GM12891 (cell line): Measurements from ENCODE around the gene LCNL1. TPM values are rescaled to one million over a fixed set of nuclear protein-coding genes. Genes with fewer than 3 reads are reported as not detected.

Source experiments
- DNase-seq: peaks from one replicate; pipeline ENCODE4 v3.0.0; 2011; ENCODE audit warnings: low spot score; ENCODE audit not compliant: insufficient read length
- FAIRE-seq: peaks from 2 replicates; lab custom pipeline; 2011; peaks lifted over from hg19 to GRCh38; lab: Jason Lieb, UNC
- PAX5 ChIP-seq: IDR thresholded peaks from 2 replicates; pipeline ENCODE4 v1.6.1; 2011; ENCODE audit warnings: low read length, moderate library complexity, mild to moderate bottlenecking; ENCODE audit not compliant: insufficient read depth, severe bottlenecking
- POLR2A ChIP-seq: IDR thresholded peaks from 2 replicates; pipeline ENCODE4 v1.6.1; 2011; ENCODE audit warnings: low read depth, low read length, control low read depth
- POLR2AphosphoS5 ChIP-seq: IDR thresholded peaks from 2 replicates; pipeline ENCODE4 v1.6.1; 2011; ENCODE audit warnings: low read depth, low read length, control low read depth
- POU2F2 ChIP-seq: IDR thresholded peaks from 2 replicates; pipeline ENCODE4 v1.6.1; 2011; ENCODE audit warnings: low read depth, mild to moderate bottlenecking, control low read depth, low read length, moderate library complexity
- SPI1 ChIP-seq: IDR thresholded peaks from 2 replicates; pipeline ENCODE4 v1.6.1; 2011; ENCODE audit warnings: low read depth, low read length, control low read depth
- TAF1 ChIP-seq: IDR thresholded peaks from 2 replicates; pipeline ENCODE4 v1.6.1; 2011; ENCODE audit warnings: low read depth, low read length, control low read depth
- polyA plus RNA-seq: library from polyadenylated mRNA; unstranded; fragments of >200 nt; gene quantifications from one replicate; pipeline ENCODE4 v1.2.1, GENCODE V29; 2012; ENCODE audit warnings: low read depth, missing spikeins, inconsistent platforms; ENCODE audit not compliant: missing spikeins

LCNL1 gene
- polyA plus RNA-seq, result not detected

DNA sequence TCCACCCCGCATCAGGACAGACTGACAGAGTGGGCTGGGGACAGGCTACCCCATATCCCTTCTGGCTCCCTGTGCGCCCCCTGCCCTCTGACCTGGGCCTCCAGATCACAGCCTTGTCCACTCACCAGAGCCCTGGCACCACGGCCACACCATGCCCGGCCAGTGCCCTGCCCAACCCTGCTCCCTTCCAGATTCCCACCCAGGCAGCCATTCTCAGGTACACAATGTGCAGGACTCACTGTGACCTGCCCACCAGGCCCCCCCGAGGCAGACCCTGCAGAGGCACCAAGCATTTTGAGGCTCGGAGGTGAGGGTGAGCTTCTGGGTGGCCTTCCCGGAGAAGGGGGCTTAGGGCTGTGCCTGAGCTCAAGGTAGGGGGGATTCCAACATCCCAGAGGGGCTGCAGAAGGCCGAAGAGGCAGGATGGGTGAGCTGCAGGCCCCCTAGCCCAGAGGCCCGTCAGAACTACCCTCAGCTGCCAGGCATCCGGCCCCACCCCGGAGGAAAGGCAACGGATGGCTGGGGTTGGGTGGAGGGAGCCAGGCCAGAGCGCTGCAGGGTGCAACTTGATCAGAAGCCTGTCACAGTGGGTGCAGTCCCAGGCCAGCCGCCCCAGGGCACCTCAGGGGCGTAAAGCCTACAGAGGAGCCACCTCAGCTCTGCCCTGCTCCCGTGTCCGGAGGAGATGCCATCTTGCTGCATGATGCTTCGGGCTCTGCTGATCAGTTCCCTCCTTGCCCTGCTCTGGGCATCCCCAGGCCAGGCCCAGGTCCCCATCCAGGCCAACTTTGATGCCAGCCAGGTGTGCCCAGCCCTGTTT is at the start of gene LCNL1:
LCNL1 (plus strand) TSS at position 762 of the 820 bp plus-strand sequence. CDS start 594 bp downstream, outside the sequence.
- TF ChIP-seq POLR2AphosphoS5 (no peak), POU2F2 (no peak), POLR2A (no peak), PAX5 (no peak)
- FAIRE-seq, result no peak

GRCh38 chr9:136934277-136934676 is 48.5 kb upstream of the LCNL1 start:
- DNase-seq (no peak), FAIRE-seq (no peak)
- TF ChIP-seq POU2F2, result no peak
- no peak for TF ChIP-seq POLR2AphosphoS5
- TF ChIP-seq PAX5, result no peak
- no peak for TF ChIP-seq POLR2A
- no peak for TF ChIP-seq TAF1
- no peak for TF ChIP-seq SPI1

More for the DNA sequence above, at the start of gene LCNL1:
- DNase-seq, result no peak

GRCh38 chr9:136935651-136936050 is 47.1 kb upstream of the LCNL1 start:
- no peak for TF ChIP-seq POLR2AphosphoS5
- no peak for TF ChIP-seq TAF1
- TF ChIP-seq POLR2A, result no peak
- no peak for FAIRE-seq
- no peak for DNase-seq

DNA sequence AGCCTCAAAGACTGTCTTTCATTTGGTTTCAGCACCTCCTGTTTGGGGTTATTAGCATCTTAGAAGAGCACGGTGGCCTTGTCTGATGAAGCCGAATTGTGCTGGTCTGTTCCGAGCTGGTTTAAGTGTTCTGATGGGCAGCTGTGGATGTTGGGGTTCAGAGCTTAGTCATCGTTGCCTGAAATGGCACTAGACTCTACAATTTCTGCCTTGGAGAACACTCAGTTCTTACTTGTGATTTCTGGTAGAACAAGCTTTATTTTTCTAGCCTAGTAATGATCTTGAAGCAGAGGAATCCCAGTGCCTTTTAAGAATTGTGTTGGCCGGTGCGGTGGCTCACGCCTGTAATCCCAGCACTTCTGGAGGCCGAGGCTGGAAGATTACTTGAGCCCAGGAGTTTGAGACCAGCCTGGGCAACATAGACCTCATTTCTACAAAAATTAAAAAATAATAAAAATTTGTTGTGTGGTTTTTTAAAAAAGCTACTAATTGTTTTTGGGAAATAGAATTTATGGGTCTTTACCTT is 46.1 kb upstream of the LCNL1 start:
- TF ChIP-seq SPI1, result no peak
- no peak for TF ChIP-seq POLR2AphosphoS5
- no peak for TF ChIP-seq PAX5
- no peak for TF ChIP-seq TAF1
- no peak for TF ChIP-seq POLR2A
- no peak for TF ChIP-seq POU2F2
- DNase-seq (no peak), FAIRE-seq (no peak)

DNA sequence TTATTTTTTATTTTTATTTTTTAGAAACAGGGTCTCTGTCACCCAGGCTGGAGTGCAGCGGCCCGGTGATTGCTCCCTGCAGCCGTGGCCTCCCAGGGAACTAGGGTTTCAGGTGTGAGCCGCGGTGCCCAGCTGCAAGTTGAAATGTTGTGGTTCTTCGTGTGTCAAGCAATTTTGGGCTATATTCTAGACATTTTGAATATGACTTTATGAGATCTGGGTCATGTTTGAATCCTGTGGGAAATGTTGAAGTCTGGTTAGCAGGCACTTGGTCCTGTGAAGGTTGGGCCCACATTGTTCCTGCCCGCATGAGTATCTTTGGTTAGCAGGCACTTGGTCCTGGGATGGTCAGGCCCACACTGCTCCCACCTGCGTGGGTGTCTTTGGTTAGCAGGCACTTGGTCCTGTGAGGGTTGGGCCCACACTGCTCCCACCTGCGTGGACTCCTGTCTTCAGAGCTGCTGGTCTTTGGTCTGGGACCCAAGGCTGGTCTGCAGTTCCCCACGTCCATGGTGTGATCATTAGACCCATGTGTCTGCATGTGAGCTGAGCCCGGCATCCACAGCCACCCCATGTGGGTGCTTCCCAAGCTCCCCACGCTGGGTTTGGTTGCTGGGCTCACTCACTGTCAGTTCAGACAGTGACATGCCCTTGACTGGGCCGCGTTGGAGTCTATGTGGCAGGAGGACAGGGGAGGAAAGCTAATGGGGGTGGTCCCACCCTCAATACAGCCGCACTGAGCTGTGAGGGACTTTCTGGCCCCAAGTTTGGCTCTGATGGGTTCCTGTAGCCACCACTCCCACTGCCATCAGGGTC is 45.4 kb upstream of the LCNL1 start:
- TF ChIP-seq SPI1 (no peak), POLR2A (no peak), POU2F2 (no peak), PAX5 (no peak), POLR2AphosphoS5 (no peak), TAF1 (no peak)
- DNase-seq, result no peak
- FAIRE-seq, result no peak

DNA sequence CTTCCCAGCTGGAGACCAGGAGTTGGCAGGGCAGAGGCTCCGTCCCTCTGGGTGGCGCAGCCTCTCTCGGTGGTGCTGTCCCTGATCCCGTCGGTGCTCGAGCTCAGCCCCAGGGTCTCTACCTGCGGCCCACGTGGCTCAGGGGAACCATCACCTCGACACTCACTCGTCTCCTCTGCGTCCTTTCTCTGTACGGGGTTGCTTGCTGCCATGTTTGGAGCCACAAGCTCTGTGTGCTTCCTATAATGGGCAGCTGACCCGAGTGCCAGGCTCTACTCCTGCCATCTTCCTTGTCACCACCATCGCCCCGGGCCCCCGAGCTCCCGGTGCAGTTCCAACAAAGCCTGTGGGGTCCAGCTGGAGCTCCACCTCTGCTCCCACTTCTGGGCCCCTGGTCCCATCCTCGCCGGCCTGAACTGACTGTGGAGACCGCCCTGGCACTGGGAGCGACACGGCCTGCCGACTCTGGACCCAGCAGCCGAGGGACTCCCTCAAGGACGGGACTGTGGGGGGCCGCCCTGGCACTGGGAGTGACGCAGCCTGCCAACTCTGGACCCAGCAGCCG is 43.3 kb upstream of the LCNL1 start:
- no peak for FAIRE-seq
- DNase-seq, result no peak
- TF ChIP-seq POU2F2 (no peak), SPI1 (no peak), PAX5 (no peak), POLR2AphosphoS5 (no peak), POLR2A (no peak), TAF1 (no peak)

DNA sequence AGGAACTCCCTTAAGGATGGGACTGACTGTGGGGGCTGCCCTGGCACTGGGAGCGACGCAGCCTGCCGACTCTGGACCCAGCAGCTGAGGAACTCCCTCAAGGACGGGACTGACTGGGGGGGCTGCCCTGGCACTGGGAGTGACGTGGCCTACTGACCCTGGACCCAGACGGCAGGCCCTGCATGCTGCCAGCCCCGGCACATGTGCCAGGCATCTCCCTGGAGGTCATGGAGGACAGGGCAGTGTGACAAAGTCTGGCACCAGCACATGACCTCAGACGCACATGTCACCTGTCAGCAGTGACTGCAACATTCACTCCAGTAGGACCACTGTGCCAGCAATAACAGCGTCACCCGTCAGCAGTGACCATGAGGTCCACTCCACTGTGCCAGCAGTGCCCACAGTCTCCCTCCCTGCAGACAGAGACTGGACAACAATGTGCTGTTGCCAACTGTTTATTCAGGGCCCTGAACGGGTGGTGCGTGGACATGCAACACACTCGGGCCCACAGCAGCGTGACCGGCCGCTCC is 42.7 kb upstream of the LCNL1 start:
- DNase-seq (no peak), FAIRE-seq (no peak)
- no peak for TF ChIP-seq POLR2A
- no peak for TF ChIP-seq SPI1
- no peak for TF ChIP-seq PAX5
- TF ChIP-seq POU2F2, result no peak
- no peak; the same call in 1 of the 2 replicates for TF ChIP-seq POLR2AphosphoS5
- TF ChIP-seq TAF1, result no peak

- TF ChIP-seq TAF1, result no peak
- no peak for TF ChIP-seq POLR2AphosphoS5
- TF ChIP-seq POU2F2, result no peak
- TF ChIP-seq SPI1, result no peak
- TF ChIP-seq PAX5, result no peak
- no peak; the same call in 1 of the 2 replicates for TF ChIP-seq POLR2A
- DNase-seq, result no peak
- FAIRE-seq, result no peak
These were observed 42.1 kb upstream of the LCNL1 start for GRCh38 chr9:136940526-136941230.
